Loucy (cell line): Measurements from ENCODE around the gene DOCK9.

Source experiments
- H2AFZ ChIP-seq: fragments of 200-600 bp; sonication (generic); 2 replicates; pipeline ENCODE4 v1.6.0; 2016; ENCODE audit warnings: antibody characterized with exemption, mild to moderate bottlenecking, low read length, moderate library complexity
- H3F3A ChIP-seq: fragments of 200-600 bp; 2 replicates; pipeline ENCODE4 v1.6.0; 2016; ENCODE audit warnings: antibody characterized with exemption, low read depth, mild to moderate bottlenecking
- H3K27me3 ChIP-seq: fragments of 200-600 bp; sonication (generic); 2 replicates; pipeline ENCODE4 v1.6.1; 2014; ENCODE audit warnings: low read length, mild to moderate bottlenecking; ENCODE audit not compliant: insufficient read depth, poor library complexity, severe bottlenecking
- H3K36me3 ChIP-seq: fragments of 200-600 bp; sonication (generic); 2 replicates; pipeline ENCODE4 v1.6.1; 2016; ENCODE audit warnings: low read length; ENCODE audit not compliant: insufficient read depth
- H3K4me1 ChIP-seq: fragments of 200-600 bp; sonication (generic); 2 replicates; pipeline ENCODE4 v1.5.1; 2014; ENCODE audit warnings: low read length, mild to moderate bottlenecking; ENCODE audit not compliant: insufficient read depth, poor library complexity, severe bottlenecking
- H3K4me2 ChIP-seq: fragments of 200-600 bp; sonication (generic); 2 replicates; pipeline ENCODE4 v1.6.0; 2014; ENCODE audit warnings: antibody characterized with exemption, low read length, low read depth, mild to moderate bottlenecking; ENCODE audit not compliant: poor library complexity, severe bottlenecking
- H3K4me3 ChIP-seq: fragments of 200-600 bp; sonication (generic); 2 replicates; pipeline ENCODE4 v1.5.1; 2014; ENCODE audit warnings: low read length, mild to moderate bottlenecking, mixed read lengths; ENCODE audit not compliant: poor library complexity, severe bottlenecking
- H3K79me2 ChIP-seq: fragments of 200-600 bp; sonication (generic); 2 replicates; pipeline ENCODE4 v1.6.1; 2014; ENCODE audit warnings: low read length; ENCODE audit not compliant: insufficient read depth
- H3K9ac ChIP-seq: fragments of 200-600 bp; sonication (generic); 2 replicates; pipeline ENCODE4 v1.6.0; 2014; ENCODE audit warnings: mild to moderate bottlenecking, low read depth, low read length, moderate library complexity; ENCODE audit not compliant: poor library complexity, severe bottlenecking
- H3K9me2 ChIP-seq: fragments of 200-600 bp; sonication (generic); replicated peaks from 2 replicates; pipeline ENCODE4 v1.6.1; 2016; ENCODE audit warnings: low read depth, low read length, mixed read lengths
- H3K9me3 ChIP-seq: fragments of 200-600 bp; sonication (generic); 2 replicates; pipeline ENCODE4 v1.6.1; 2014; ENCODE audit warnings: mild to moderate bottlenecking, antibody characterized with exemption, low read length, low read depth; ENCODE audit not compliant: insufficient read depth
- H4K20me1 ChIP-seq: fragments of 200-600 bp; sonication (generic); 2 replicates; pipeline ENCODE4 v1.6.0; 2014; ENCODE audit warnings: antibody characterized with exemption, low read length, mild to moderate bottlenecking; ENCODE audit not compliant: insufficient read depth, poor library complexity, severe bottlenecking
- CTCF ChIP-seq: fragments of 200-600 bp; sonication (generic); conservative IDR thresholded peaks from 2 replicates; pipeline ENCODE4 v1.5.1; 2014; ENCODE audit warnings: mild to moderate bottlenecking, antibody characterized with exemption, low read length
- EZH2phosphoT487 ChIP-seq: fragments of 200-600 bp; IDR thresholded peaks from 2 replicates; pipeline ENCODE4 v1.6.1; 2018; ENCODE audit warnings: antibody characterized with exemption, mild to moderate bottlenecking, moderate library complexity, borderline replicate concordance

Gene DOCK9

GRCh38 chr13:98945863-98946605 lies 31.8 kb downstream of the DOCK9 start:
- no peak for TF ChIP-seq CTCF
- no peak for TF ChIP-seq EZH2phosphoT487
- Histone ChIP-seq H3K4me2 (no peak overlapping the region), H4K20me1 (no peaks in the 10 kb centered on the region), H3K9ac (no peak overlapping the region), H3F3A (no peaks in the 10 kb centered on the region), H3K36me3 (no peaks in the 10 kb centered on the region), H3K79me2 (no peaks in the 10 kb centered on the region), H3K9me2 (no peaks in the 10 kb centered on the region), H3K4me1 (no peaks in the 10 kb centered on the region), H3K4me3 (no peak overlapping the region), H3K27me3 (no peaks in the 10 kb centered on the region), H3K9me3 (no peaks in the 10 kb centered on the region), H2AFZ (no peak overlapping the region)

GRCh38 chr13:98944336-98944735 lies 33.5 kb downstream of the DOCK9 start:
- Histone ChIP-seq H3K9ac (no peak overlapping the region), H3K9me2 (no peaks in the 10 kb centered on the region), H3F3A (no peaks in the 10 kb centered on the region), H3K36me3 (no peaks in the 10 kb centered on the region), H3K9me3 (no peaks in the 10 kb centered on the region), H3K27me3 (no peaks in the 10 kb centered on the region), H3K79me2 (no peaks in the 10 kb centered on the region), H2AFZ (no peak overlapping the region), H3K4me1 (no peaks in the 10 kb centered on the region), H3K4me3 (no peak overlapping the region), H3K4me2 (no peak overlapping the region), H4K20me1 (no peaks in the 10 kb centered on the region)
- TF ChIP-seq CTCF = no peak
- no peak for TF ChIP-seq EZH2phosphoT487

GRCh38 chr13:98942997-98943396 lies 34.9 kb downstream of the DOCK9 start:
- Histone ChIP-seq H3K4me2 (no peak overlapping the region), H4K20me1 (no peaks in the 10 kb centered on the region), H3K9ac (no peak overlapping the region), H3K9me3 (no peaks in the 10 kb centered on the region), H3K9me2 (no peaks in the 10 kb centered on the region), H3K4me1 (no peaks in the 10 kb centered on the region), H2AFZ (no peak overlapping the region), H3K27me3 (no peaks in the 10 kb centered on the region), H3K4me3 (no peak overlapping the region), H3F3A (no peaks in the 10 kb centered on the region), H3K79me2 (no peaks in the 10 kb centered on the region), H3K36me3 (no peaks in the 10 kb centered on the region)
- TF ChIP-seq EZH2phosphoT487 = no peak
- no peak for TF ChIP-seq CTCF
